Transverse colon (tissue), 4 donors: ENCODE measurements around the gene ANGPTL1. TPM values are rescaled to one million over a fixed set of nuclear protein-coding genes. Genes with fewer than 3 reads are reported as not detected.

Experiments
- DNase-seq: peaks from one replicate; pipeline ENCODE4 v3.0.0-alpha.2; 2019
- H3K27ac ChIP-seq, 4 donors: fragments of 200-600 bp; sonication (generic); 2 replicates each; pipeline ENCODE4 v1.5.1; 2016 to 2018; ENCODE audit warnings: inconsistent platforms in 4 of 4
- H3K27me3 ChIP-seq: fragments of 200-600 bp; sonication (generic); 2 replicates; pipeline ENCODE4 v1.5.1; 2017; ENCODE audit warnings: inconsistent platforms
- H3K36me3 ChIP-seq, 4 donors: fragments of 200-600 bp; sonication (generic); 2 replicates each; pipeline ENCODE4 v1.5.1; 2017 to 2019; ENCODE audit warnings: inconsistent platforms in 4 of 4
- H3K4me1 ChIP-seq, 4 donors: fragments of 200-600 bp; sonication (generic); 2 replicates each; pipeline ENCODE4 v1.5.1; 2017 to 2020; ENCODE audit warnings: inconsistent platforms in 4 of 4
- H3K4me3 ChIP-seq, 4 donors: fragments of 200-600 bp; sonication (generic); 1 replicate in 1 of 4; 2 replicates in 3 of 4; pipeline versions ENCODE4 v1.5.1 to v1.6.1; 2017 to 2019; ENCODE audit warnings: inconsistent platforms in 4 of 4
- H3K9me3 ChIP-seq, 2 donors: fragments of 200-600 bp; sonication (generic); 2 replicates each; pipeline ENCODE4 v1.5.1; 2017 to 2019; ENCODE audit warnings: inconsistent platforms in 2 of 2
- EP300 ChIP-seq: sonication (generic); formaldehyde crosslinking; IDR thresholded peaks from one replicate; pipeline ENCODE4 v1.6.1; 2017; ENCODE audit warnings: antibody characterized with exemption, low read depth
- POLR2A ChIP-seq: fragments of 450-650 bp; IDR thresholded peaks from one replicate; pipeline ENCODE4 v1.6.1; 2016; ENCODE audit warnings: antibody characterized with exemption, mild to moderate bottlenecking, moderate library complexity
- POLR2AphosphoS5 ChIP-seq, 3 donors: sonication (generic); formaldehyde crosslinking; IDR thresholded peaks; one replicate each; pipeline ENCODE4 v1.6.1; 2016; ENCODE audit warnings: antibody characterized with exemption in 3 of 3
- WGBS, 2 donors: methylation state at CpG; one replicate each; pipeline ENCODE4 v1.1.5; 2018; ENCODE audit warnings: low coverage in 1 of 2; 5-methylcytosine and 5-hydroxymethylcytosine counted together
- in situ Hi-C, 4 donors: fragments of 200-750 bp; cut with MboI; loops; one replicate each; pipeline versions ENCODE4 v1.15.0 to v1.15.1; 2017; ENCODE audit warnings: low sequenced_read_pairs in 3 of 4, low pct_ligation_motif_present in 1 of 4, low pct_unique_long_range_greater_than_20kb in 1 of 4
- intact Hi-C: fragments of 100-400 bp; cut with DNase I; formaldehyde crosslinking; loops from one replicate; pipeline ENCODE4 v1.15.1; 2023; ENCODE audit warnings: low total_unique reads
- total RNA-seq, 4 donors: library from RNA; depleted of rRNA; stranded (reverse); fragments of >200 nt; gene quantifications; one replicate each; pipeline ENCODE4 v1.1.0, GENCODE V29; 2016
- TF ChIP-seq, protein P1 (sequence below), 5 experiments: fragments of 200-600 bp in 3 of 5; fragments of 450-650 bp in 2 of 5; sonication (generic) in 3 of 5; IDR thresholded peaks; 1 replicate in 2 of 5; 2 replicates in 3 of 5; pipeline ENCODE4 v1.5.1; 2016 to 2017; ENCODE audit warnings: antibody characterized with exemption in 5 of 5, inconsistent platforms in 3 of 5, mild to moderate bottlenecking in 2 of 5, moderate library complexity in 1 of 5

The ANGPTL1 gene
- total RNA-seq, 4 donors from 2014 or later = 10.8 to 29.2 (median 18.0) TPM

DNA sequence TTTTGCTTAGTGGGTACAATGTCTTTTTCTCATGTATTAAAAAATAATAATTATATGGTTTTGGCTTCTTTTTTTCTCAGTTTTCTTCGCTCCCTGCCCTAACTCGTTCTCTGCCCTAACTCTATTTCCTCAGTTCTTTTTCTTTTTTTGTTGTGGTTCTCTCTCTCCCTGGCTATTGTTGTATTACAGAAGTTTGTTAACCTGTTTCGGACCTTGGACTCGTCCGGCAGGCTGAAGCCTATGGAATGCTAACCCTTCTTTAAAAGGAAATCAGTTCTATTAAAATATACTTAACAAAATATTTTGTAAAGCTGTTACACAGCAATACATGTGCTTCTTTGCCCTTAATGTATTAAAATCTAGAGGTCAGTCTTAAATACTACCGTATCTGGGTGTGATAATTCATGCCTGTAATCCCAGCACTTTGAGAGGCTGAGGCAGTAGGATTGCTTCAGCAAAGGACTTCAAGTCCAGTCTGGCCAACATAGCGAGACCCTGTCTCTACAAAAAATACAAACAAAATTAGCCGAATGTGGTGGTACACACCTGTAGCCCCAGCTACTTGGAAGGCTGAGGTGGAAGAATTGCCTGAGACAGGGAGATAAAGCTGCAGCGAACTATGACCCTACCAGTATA lies 64.1 kb downstream of the ANGPTL1 start:
- Histone ChIP-seq H3K4me3 (no peak overlapping the region), H3K36me3 (peaks cover 0 to 8% (median 0%) of the 10 kb centered on the region in 4 donors), H3K9me3 (no peaks in the 10 kb centered on the region), H3K4me1 (no peaks in the 10 kb centered on the region), H3K27me3 (no peaks in the 10 kb centered on the region), H3K27ac (no peak overlapping the region)
- DNase-seq = no peak
- intact Hi-C loops (no loop called here), in situ Hi-C loops (loop anchor here in 1 of 4 donors (25.0 kb wide), 1 partner anchor 106 kb away; no protein-coding TSS in a partner anchor)
- TF ChIP-seq, protein P1, sequence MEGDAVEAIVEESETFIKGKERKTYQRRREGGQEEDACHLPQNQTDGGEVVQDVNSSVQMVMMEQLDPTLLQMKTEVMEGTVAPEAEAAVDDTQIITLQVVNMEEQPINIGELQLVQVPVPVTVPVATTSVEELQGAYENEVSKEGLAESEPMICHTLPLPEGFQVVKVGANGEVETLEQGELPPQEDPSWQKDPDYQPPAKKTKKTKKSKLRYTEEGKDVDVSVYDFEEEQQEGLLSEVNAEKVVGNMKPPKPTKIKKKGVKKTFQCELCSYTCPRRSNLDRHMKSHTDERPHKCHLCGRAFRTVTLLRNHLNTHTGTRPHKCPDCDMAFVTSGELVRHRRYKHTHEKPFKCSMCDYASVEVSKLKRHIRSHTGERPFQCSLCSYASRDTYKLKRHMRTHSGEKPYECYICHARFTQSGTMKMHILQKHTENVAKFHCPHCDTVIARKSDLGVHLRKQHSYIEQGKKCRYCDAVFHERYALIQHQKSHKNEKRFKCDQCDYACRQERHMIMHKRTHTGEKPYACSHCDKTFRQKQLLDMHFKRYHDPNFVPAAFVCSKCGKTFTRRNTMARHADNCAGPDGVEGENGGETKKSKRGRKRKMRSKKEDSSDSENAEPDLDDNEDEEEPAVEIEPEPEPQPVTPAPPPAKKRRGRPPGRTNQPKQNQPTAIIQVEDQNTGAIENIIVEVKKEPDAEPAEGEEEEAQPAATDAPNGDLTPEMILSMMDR (IDR thresholded peaks at IDR 0.05) = no peak
- TF ChIP-seq EP300 (no peak), POLR2AphosphoS5 (IDR thresholded peaks at IDR 0.05) (no peak), POLR2A (no peak)
- WGBS, 2 donors = 93% methylated on average over 7 to 9 of the region's 9 CpGs

DNA sequence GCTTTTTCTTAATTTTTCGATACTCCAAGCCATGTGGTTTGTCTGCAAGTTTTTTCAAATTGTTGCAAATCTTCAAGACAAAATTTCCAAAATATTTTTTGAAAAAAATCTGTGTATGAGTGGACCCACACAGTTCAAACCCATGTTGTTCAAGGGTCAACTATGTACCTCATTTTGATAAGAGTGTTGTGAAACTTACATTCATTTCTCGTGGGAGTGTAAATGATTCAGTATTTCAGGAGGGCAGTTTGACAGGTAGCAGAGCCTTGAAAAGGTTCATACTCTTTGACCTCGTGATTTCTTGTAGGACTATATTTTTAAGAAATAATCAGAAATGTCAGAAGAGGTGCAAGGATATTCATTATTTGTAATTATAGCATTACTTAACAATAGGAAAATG lies 68.0 kb downstream of the ANGPTL1 start:
- DNase-seq = no peak
- TF ChIP-seq POLR2A = no peak
- no peak for TF ChIP-seq POLR2AphosphoS5 (IDR thresholded peaks at IDR 0.05)
- TF ChIP-seq, protein P1 (IDR thresholded peaks at IDR 0.05) = no peak
- TF ChIP-seq EP300 = no peak
- intact Hi-C loops = no loop called here
- Histone ChIP-seq H3K27ac (no peak overlapping the region), H3K27me3 (no peaks in the 10 kb centered on the region), H3K36me3 (no peaks in the 10 kb centered on the region), H3K4me1 (no peaks in the 10 kb centered on the region), H3K9me3 (no peaks in the 10 kb centered on the region), H3K4me3 (no peak overlapping the region)
- WGBS, 2 donors = 84 to 86% methylated on average over 3 of the region's 3 CpGs
- in situ Hi-C loops = loop anchor here in 1 of 4 donors (25.0 kb wide), 1 partner anchor 109 kb away; no protein-coding TSS in a partner anchor

Other genes with a start within 250 kb of the ANGPTL1 start
- gene RALGPS2, start 145.8 kb downstream of the ANGPTL1 start, total RNA-seq = 10 to 100 TPM; 21.5 to 50.8 (median 34.0) TPM
- gene FAM20B, start 154.8 kb upstream of the ANGPTL1 start, total RNA-seq = 10 to 100 TPM; 10.8 to 24.9 (median 17.5) TPM
- 100 to 1,000 TPM in 1 of 4 donors, 10 to 100 TPM in 3; 66.2 to 308 (median 72.7) TPM for gene TOR3A, start 211.0 kb upstream of the ANGPTL1 start, total RNA-seq